ENCODE measurements around the gene CYLD.

GRCh38 chr16:50744881-50745280, 3.0 kb downstream of the CYLD start:
- TF ChIP-seq CTCF (IDR thresholded peaks at IDR 0.05) (no peak), POLR2A (IDR thresholded peaks at IDR 0.05) (no peak)
